ENCODE results near the gene OR51I1.

DNA sequence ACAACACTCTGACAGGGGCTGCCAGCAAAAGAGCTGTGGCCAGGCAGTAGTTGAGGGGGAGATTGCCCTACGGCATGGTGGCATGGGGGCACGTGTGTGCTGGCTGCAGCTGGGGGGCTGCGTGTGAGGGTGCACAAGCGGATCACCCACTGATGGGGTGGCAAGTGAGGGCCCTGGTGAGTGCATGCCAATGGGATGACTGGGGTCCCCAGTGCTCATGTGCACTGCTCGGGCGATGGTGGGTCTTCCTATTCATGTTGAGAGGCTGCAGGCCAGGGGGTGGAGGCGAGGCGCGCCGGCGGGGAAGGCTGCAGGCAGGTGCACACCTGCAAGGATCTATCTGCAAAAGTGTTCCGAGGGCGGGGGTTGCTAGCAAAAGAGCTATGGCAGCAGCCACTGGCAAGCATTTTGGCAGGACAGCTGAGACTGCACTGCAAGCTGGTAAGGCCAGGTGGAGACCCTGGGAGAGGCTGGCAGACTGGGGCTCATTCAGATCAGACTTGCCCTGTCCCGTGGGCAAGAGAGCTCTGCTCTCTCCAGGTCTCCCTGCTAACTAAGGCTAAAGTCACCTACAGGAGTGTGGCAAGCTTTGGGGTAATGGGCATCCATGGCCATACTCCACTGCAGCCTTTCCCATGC lies 19.8 kb upstream of the OR51I1 start:
- TF ChIP-seq, protein P1, sequence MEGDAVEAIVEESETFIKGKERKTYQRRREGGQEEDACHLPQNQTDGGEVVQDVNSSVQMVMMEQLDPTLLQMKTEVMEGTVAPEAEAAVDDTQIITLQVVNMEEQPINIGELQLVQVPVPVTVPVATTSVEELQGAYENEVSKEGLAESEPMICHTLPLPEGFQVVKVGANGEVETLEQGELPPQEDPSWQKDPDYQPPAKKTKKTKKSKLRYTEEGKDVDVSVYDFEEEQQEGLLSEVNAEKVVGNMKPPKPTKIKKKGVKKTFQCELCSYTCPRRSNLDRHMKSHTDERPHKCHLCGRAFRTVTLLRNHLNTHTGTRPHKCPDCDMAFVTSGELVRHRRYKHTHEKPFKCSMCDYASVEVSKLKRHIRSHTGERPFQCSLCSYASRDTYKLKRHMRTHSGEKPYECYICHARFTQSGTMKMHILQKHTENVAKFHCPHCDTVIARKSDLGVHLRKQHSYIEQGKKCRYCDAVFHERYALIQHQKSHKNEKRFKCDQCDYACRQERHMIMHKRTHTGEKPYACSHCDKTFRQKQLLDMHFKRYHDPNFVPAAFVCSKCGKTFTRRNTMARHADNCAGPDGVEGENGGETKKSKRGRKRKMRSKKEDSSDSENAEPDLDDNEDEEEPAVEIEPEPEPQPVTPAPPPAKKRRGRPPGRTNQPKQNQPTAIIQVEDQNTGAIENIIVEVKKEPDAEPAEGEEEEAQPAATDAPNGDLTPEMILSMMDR (IDR thresholded peaks at IDR 0.05) = no peak
- no peak for TF ChIP-seq POLR2A (IDR thresholded peaks at IDR 0.05)
